Neural cell (in vitro differentiated cells): ENCODE results near the gene CDH4. TPM values are rescaled to one million over a fixed set of nuclear protein-coding genes. Genes with fewer than 3 reads are reported as not detected.

Experiments used
- H2AFZ ChIP-seq: fragments of 200-600, 300-800 bp; sonication (generic), shearing (Covaris generic); 2 replicates; pipeline ENCODE4 v1.6.0; 2014; ENCODE audit warnings: low read depth, mild to moderate bottlenecking, antibody characterized with exemption, low read length, moderate library complexity
- H3F3A ChIP-seq: fragments of 200-600 bp; shearing (Covaris generic); 2 replicates; pipeline ENCODE4 v1.6.1; 2016; ENCODE audit warnings: mild to moderate bottlenecking, moderate library complexity, mixed read lengths, antibody characterized with exemption, low read length; ENCODE audit not compliant: insufficient read depth, poor library complexity, severe bottlenecking
- H3K27ac ChIP-seq: fragments of 200-600, 300-800 bp; sonication (generic), shearing (Covaris generic); 2 replicates; pipeline ENCODE4 v1.5.1; 2014; ENCODE audit warnings: mild to moderate bottlenecking, low read length, moderate library complexity
- H3K27me3 ChIP-seq: fragments of 300-800, 200-600 bp; sonication (generic), shearing (Covaris generic); 2 replicates; pipeline ENCODE4 v1.6.0; 2014; ENCODE audit warnings: mild to moderate bottlenecking, low read depth, low read length, moderate library complexity; ENCODE audit not compliant: insufficient read depth
- H3K36me3 ChIP-seq: fragments of 300-800, 200-600 bp; sonication (generic), shearing (Covaris generic); 2 replicates; pipeline ENCODE4 v1.5.1; 2014; ENCODE audit warnings: mild to moderate bottlenecking, antibody characterized with exemption, low read length, moderate library complexity; ENCODE audit not compliant: insufficient read depth
- H3K4me2 ChIP-seq: fragments of 300-800, 200-600 bp; sonication (generic), shearing (Covaris generic); 2 replicates; pipeline ENCODE4 v1.6.0; 2014; ENCODE audit warnings: mild to moderate bottlenecking, low read length
- H3K4me3 ChIP-seq: fragments of 300-800, 200-600 bp; sonication (generic), shearing (Covaris generic); 2 replicates; pipeline ENCODE4 v1.5.1; 2014; ENCODE audit warnings: mild to moderate bottlenecking, low read length, moderate library complexity
- H3K79me2 ChIP-seq: fragments of 200-600 bp; shearing (Covaris generic); replicated peaks from 2 replicates; pipeline ENCODE4 v1.6.0; 2014; ENCODE audit warnings: mild to moderate bottlenecking, low read length, moderate library complexity; ENCODE audit not compliant: insufficient read depth
- H3K9ac ChIP-seq: fragments of 300-800, 200-600 bp; sonication (generic), shearing (Covaris generic); 2 replicates; pipeline ENCODE4 v1.6.1; 2016; ENCODE audit warnings: mild to moderate bottlenecking, low read length, mixed read lengths
- H3K9me2 ChIP-seq: fragments of 200-600 bp; shearing (Covaris generic); 2 replicates; pipeline ENCODE4 v1.6.1; 2016; ENCODE audit warnings: mild to moderate bottlenecking, low read length, mixed read lengths; ENCODE audit not compliant: insufficient read depth
- H3K9me3 ChIP-seq: fragments of 200-600, 300-800 bp; sonication (generic), shearing (Covaris generic); 2 replicates; pipeline ENCODE4 v1.6.1; 2016; ENCODE audit warnings: mild to moderate bottlenecking, mixed run types, low read length, moderate library complexity, mixed read lengths
- H4K20me1 ChIP-seq: fragments of 200-600 bp; shearing (Covaris generic); 2 replicates; pipeline ENCODE4 v1.6.1; 2016; ENCODE audit warnings: mild to moderate bottlenecking, mixed run types; ENCODE audit not compliant: insufficient read depth
- CTCF ChIP-seq: fragments of 450-650 bp; IDR thresholded peaks from 2 replicates; pipeline ENCODE4 v1.5.1; 2014; ENCODE audit warnings: antibody characterized with exemption, mild to moderate bottlenecking, moderate library complexity; ENCODE audit not compliant: poor library complexity, severe bottlenecking
- EP300 ChIP-seq: fragments of 450-650 bp; conservative IDR thresholded peaks from 2 replicates; pipeline ENCODE4 v1.6.1; 2014; ENCODE audit warnings: antibody characterized with exemption, mild to moderate bottlenecking, moderate library complexity; ENCODE audit not compliant: poor library complexity, severe bottlenecking
- EZH2 ChIP-seq: fragments of 200-600, 300-800 bp; shearing (Covaris generic), sonication (generic); IDR thresholded peaks from 2 replicates; pipeline ENCODE4 v1.6.1; 2014; ENCODE audit warnings: antibody characterized with exemption, low read length, borderline replicate concordance, mild to moderate bottlenecking; ENCODE audit not compliant: insufficient read depth, poor library complexity, severe bottlenecking
- MXI1 ChIP-seq: fragments of 450-650 bp; conservative IDR thresholded peaks from 2 replicates; pipeline ENCODE4 v1.6.1; 2014; ENCODE audit warnings: antibody characterized with exemption, mild to moderate bottlenecking; ENCODE audit not compliant: poor library complexity, severe bottlenecking
- POLR2AphosphoS5 ChIP-seq: IDR thresholded peaks from 2 replicates; pipeline ENCODE4 v1.6.1; 2012
- RAD21 ChIP-seq: fragments of 450-650 bp; conservative IDR thresholded peaks from 2 replicates; pipeline ENCODE4 v1.6.1; 2014; ENCODE audit warnings: antibody characterized with exemption, mild to moderate bottlenecking, moderate library complexity
- REST ChIP-seq: IDR thresholded peaks from 2 replicates; pipeline ENCODE4 v1.6.1; 2012; ENCODE audit warnings: borderline replicate concordance
- SMC3 ChIP-seq: fragments of 450-650 bp; conservative IDR thresholded peaks from 2 replicates; pipeline ENCODE4 v1.6.1; 2014; ENCODE audit warnings: antibody characterized with exemption, mild to moderate bottlenecking, moderate library complexity; ENCODE audit not compliant: poor library complexity
- TAF1 ChIP-seq: IDR thresholded peaks from 2 replicates; pipeline ENCODE4 v1.6.1; 2012; ENCODE audit warnings: low read depth
- polyA plus RNA-seq: library from polyadenylated mRNA; depleted of rRNA; stranded (reverse); fragments of >200 nt; gene quantifications from 2 replicates; pipeline ENCODE4 v1.2.3, GENCODE V29; 2014

Gene CDH4
- polyA plus RNA-seq, 1 donor from 2014 or later: 24.6 TPM

GRCh38 chr20:61841966-61842365 lies 589.9 kb downstream of the CDH4 start:
- TF ChIP-seq RAD21 (no peak), EP300 (no peak), MXI1 (no peak), TAF1 (no peak), REST (no peak), POLR2AphosphoS5 (no peak), SMC3 (no peak)
- Histone ChIP-seq H3K9ac (no peak overlapping the region), H3K4me2 (no peak overlapping the region), H2AFZ (no peak overlapping the region), H3F3A (no peaks in the 10 kb centered on the region), H3K9me2 (no peaks in the 10 kb centered on the region), H4K20me1 (no peaks in the 10 kb centered on the region), H3K27ac (no peak overlapping the region), H3K79me2 (no peaks in the 10 kb centered on the region), H3K9me3 (no peaks in the 10 kb centered on the region), H3K36me3 (no peaks in the 10 kb centered on the region), H3K4me3 (no peak overlapping the region), H3K27me3 (no peaks in the 10 kb centered on the region)

GRCh38 chr20:61844621-61845020 lies 592.6 kb downstream of the CDH4 start:
- no peak for TF ChIP-seq RAD21
- no peak for TF ChIP-seq EP300
- TF ChIP-seq TAF1: no peak
- TF ChIP-seq POLR2AphosphoS5: no peak
- no peak for TF ChIP-seq CTCF
- no peak for TF ChIP-seq EZH2
- no peak for TF ChIP-seq REST
- no peak for TF ChIP-seq MXI1
- TF ChIP-seq SMC3: no peak
- H3K4me2 ChIP-seq: no peak overlapping the region
- H3K9me2 ChIP-seq: no peaks in the 10 kb centered on the region
- H3K36me3 ChIP-seq: peaks cover 4% of the 10 kb centered on the region
- H3K79me2 ChIP-seq: no peaks in the 10 kb centered on the region
- no peak overlapping the region for H3K9ac ChIP-seq
- peaks cover 9% of the 10 kb centered on the region for H3K9me3 ChIP-seq
- H3F3A ChIP-seq: no peaks in the 10 kb centered on the region
- no peaks in the 10 kb centered on the region for H3K27me3 ChIP-seq
- no peak overlapping the region for H3K4me3 ChIP-seq
- H3K27ac ChIP-seq: no peak overlapping the region
- H2AFZ ChIP-seq: no peak overlapping the region
- H4K20me1 ChIP-seq: no peaks in the 10 kb centered on the region
